HG03460 (cell line): ENCODE results near the gene VPS9D1.
"Not testable (repeated sequence)": the region's sequence is repeated elsewhere in the genome, so short reads cannot be mapped to it uniquely, and the experiment has no call there.

Experiments used
- ATAC-seq: cut with Tn5 transposase; IDR thresholded peaks from one replicate; pipeline ENCODE4 v1.9.1; 2021; ENCODE audit not compliant: unreplicated experiment

The VPS9D1 gene

DNA sequence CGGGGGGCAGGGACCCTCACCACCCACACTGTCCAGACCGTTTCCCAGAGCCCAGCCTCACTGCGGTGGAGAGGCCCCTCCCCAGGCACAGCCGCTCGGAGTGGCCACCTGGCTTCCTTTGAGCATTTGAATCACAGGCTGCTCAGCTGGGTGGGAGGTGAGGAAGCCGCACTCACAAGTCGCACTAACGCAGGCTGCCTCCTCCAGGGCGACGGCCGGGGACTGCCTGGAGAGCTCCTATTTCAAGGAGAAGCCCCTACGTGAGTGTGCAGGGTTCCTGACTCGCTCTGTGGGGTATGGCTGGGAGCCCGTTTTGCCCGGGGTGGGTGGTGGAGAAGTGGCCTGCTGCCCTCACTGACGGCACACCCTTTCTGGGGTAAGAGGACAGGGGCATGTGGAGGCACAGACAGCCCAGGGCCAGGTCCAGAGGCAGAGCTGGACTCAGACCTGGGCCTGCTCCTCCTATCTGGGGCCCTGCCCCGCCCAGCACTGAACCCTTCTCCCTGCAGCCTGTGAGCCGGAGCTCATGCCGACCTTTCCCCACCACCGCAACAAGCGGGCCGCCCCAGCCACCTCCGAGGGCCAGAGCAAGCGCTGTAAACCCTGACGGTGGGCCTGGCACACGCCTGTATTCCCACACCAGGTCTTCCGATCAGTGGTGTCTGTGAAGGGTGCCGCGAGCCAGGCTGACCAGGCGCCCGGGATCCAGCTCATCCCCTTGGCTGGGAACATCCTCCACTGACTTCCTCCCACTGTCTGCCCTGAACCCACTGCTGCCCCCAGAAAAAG is 25.4 kb downstream of the VPS9D1 start:
- no peak for ATAC-seq

DNA sequence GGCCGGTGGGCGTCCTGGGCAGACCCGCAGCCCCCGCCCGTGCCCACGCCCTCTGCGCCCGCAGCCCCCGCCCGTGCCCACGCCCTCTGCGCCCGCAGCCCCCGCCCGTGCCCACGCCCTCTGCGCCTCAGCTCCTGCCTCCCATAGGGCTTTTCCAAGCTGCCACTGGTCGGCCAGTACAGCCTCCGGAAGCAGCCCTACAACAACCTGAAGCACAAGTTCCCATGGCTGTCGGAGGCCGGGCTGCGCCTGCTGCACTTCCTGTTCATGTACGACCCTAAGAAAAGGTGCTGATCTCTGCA is 26.0 kb downstream of the VPS9D1 start:
- not testable (repeated sequence) for ATAC-seq

DNA sequence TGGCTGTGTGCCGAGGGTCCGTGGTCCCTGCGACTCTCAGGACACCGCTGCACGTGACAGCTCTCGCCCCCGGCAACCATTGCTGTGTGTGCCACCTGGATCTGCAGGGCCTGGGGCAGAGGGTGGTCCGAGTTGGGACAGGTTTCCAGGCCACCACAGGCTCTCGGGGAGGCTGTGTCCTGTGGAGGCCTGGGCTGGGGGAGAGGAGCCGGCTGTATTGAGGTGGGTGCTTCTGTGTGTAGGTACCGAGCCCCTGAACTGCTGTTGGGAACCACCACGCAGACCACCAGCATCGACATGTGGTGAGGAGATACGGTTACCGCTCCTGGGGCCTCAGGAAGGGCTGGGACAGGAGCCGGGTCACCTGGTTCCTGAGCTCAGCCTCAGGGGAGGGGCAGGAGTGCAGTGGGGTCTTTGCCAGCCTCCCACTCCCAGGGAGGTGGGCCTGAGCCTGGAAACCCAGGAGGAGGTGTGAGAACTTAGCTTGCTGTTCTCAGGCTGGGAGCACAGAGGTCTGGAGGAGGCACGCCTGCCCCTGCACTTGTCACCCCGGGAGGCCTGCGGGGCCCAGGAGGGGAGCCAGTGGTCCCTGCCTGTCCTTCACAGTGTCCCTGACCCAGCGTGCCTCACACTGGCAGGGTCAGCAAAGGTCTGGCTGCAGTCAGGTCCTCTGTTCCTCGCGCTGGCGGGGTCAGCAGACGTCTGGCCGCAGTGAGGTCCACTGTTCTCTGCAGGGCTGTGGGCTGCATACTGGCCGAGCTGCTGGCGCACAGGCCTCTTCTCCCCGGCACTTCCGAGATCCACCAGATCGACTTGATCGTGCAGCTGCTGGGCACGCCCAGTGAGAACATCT is 26.5 kb downstream of the VPS9D1 start:
- no peak for ATAC-seq

DNA sequence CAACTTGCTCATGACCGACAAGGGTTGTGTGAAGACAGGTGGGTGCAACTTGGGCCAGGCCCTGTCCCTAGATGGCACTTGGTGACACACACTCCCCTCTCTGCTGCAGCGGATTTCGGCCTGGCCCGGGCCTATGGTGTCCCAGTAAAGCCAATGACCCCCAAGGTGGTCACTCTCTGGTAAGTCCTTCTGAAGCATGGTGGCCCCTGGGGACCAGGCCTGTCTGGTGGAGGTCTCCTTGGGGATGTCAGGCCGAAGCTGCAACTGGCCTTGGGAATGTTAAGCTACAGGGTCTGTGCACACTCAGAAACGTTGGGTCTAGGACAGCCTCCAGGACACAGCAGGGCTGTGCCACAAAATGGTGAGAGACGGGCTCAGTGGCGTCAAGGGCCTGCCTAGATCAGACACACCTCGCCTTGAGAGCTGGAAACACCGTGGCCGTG is 27.4 kb downstream of the VPS9D1 start:
- ATAC-seq, result no peak

DNA sequence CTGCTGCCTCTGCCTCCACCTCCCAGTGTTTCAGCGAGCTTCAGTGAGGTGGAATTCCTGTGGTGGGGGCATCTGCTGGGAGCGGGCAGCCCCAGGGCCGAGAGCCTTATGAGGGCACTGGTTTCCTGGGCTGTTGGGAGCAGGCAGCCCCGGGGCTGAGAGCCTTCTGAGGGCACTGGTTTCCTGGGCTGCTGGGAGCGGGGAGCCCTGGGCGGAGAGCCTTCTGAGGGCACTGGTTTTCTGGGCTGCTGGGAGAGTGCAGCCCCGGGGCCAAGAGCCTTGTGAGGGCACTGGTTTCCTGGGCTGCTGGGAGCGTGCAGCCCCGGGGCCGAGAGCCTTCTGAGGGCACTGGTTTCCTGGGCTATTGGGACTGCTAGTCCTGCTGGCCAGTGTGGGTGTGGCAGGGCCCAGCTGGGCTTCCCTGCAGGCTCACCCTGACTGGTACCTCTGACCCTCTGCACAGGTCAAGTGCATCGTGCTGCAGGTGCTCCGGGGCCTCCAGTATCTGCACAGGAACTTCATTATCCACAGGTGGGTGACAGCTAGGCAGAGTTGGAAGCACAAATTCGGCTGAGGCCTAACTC is 28.6 kb downstream of the VPS9D1 start:
- no peak for ATAC-seq

DNA sequence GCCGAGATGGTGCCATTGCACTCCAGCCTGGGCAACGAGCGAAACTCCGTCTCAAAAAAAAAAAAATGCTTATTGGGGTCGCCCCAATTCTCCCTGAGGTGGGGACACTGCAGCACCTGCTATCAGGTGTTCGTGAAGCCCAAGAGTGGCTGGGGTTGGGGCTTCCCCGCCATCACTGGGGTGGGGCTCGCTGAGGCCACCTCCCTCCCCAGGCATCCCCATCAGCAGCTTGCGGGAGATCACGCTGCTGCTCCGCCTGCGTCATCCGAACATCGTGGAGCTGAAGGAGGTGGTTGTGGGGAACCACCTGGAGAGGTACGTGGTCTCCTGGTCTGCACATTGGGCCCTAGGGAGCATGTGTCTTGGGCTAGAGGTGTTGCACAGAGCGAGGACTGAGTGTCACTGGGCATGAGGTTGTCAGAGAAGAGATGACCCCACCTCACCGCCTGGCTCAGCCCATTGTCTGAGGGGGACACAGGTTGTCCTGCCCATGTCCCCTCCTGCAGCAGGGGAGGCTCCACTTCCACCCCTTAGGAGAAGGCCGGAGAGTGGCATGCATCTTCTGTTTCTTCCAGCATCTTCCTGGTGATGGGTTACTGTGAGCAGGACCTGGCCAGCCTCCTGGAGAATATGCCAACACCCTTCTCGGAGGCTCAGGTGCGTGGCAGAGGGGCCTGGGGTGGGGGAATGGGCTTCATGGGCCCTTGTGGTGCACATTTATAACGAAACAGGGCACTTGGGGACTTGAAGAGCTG is 29.3 kb downstream of the VPS9D1 start:
- ATAC-seq, result no peak

DNA sequence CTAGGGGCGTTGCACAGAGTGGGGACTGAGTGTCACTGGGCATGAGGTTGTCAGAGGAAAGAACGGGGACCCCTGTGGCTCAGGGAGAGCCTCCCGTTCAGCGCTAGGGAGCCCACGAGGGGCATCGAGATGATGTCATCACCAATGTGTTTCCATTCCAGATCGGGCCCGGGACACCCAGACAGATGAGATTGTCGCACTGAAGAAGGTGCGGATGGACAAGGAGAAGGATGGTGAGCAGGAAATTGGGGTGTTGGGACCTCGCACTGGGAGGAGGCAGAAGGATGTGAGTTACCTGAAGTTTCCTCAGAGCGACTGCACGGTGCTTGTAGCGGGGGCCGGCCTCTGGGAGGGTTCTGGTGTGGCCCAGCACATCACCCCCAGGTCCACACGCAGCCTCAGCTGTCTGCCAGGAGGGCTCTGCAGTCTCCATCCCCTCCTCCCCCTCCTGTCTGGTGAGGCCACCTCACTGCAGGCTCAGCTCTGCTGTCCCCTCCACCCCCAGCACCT is 30.3 kb downstream of the VPS9D1 start:
- no peak for ATAC-seq

DNA sequence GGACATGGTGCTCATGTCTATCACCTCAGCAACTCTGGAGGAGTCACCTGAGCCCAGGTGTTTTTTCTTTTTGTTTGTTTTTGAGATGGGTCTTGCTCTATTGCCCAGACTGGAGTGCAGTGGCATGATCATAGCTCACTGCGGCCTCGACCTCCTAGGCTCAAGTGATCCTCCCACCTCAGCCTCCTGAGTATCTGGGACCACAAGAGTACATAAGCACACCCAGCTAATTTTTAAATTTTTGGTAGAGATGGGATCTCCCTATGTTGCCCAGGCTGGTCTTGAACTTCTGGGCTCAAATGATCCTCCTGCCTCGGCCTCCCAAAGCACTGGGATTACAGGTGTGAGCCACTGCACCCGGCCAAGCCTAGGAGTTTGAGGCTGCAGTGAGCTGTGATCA is 31.1 kb downstream of the VPS9D1 start:
- not testable (repeated sequence) for ATAC-seq

DNA sequence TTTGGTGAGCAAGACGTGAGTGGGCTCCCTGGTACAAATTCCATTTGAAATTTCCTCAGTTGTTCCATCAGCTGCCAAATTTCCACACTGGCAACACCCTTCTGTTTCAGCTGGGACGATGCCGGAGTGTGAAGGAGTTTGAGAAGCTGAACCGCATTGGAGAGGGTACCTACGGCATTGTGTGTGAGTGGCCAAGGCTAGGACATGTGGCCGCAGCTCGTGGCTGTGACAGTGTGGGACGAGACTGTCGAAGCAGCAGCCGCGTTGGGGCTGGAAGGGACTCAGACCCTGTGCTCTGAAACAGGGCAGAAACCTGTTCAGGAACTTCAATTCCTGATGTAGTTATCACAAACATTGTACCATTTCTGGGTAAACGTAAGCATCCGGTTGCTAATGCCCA is 31.6 kb downstream of the VPS9D1 start:
- no peak for ATAC-seq

DNA sequence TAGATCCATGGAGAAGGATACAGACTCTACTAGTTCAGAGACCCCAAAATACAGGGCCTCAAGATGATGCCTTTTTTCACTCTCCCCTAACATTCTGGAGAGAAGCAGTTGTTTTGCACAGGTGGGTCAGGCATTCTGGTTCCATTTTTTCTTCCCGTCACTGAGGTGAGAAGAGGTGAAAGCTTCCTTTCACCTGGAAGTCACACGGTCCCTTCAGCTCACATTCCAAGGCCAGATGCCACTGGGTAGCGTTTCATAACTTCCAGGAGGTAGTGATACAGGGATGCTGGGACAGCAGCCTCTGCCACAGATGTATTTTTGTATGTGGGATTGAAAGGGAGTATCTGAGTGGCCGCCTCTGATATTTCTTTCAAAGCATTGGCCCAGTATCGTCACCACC is 32.3 kb downstream of the VPS9D1 start:
- no peak for ATAC-seq

DNA sequence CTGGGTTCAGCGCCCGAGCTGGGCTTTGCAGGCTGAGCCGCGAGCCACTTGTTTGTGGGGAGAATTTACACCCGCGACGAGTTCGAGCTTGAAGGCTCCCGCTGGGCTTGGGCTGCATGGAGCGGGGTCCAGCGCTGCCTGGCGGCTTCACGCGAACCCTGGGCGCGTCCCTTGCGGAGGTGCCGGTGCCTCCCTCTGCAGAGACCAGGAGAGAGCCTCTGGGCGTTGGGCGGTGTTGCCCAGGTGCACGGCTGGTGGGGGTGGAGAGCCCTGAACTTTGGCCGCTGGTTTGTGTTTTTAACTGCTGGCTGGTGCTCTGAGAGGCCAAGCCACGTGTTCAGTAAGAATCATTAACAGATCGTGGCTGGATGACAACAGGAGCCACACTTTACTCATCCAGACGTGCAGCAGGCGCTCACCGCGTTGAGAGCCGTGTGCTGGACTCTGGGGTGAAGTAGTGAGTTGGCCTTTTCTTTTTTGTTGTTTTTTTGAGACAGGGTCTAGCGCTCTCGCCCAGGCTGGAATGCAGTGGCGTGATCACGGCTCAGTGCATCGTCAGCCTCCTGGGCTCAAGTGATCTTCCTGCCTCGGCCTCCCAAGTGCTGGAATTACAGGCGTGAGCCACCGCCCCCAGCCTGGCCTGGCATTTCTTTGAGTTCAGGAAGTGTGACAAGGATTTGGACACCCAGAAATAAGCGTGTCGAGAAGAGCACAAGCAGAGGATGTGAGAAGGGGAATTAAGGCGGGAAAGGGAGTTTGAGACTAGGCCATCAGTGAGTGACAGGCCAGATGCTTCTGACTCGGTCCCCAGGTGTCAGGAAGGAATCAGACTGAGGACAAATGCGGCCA is 33.4 kb downstream of the VPS9D1 start:
- peak; percentile 42 for ATAC-seq

DNA sequence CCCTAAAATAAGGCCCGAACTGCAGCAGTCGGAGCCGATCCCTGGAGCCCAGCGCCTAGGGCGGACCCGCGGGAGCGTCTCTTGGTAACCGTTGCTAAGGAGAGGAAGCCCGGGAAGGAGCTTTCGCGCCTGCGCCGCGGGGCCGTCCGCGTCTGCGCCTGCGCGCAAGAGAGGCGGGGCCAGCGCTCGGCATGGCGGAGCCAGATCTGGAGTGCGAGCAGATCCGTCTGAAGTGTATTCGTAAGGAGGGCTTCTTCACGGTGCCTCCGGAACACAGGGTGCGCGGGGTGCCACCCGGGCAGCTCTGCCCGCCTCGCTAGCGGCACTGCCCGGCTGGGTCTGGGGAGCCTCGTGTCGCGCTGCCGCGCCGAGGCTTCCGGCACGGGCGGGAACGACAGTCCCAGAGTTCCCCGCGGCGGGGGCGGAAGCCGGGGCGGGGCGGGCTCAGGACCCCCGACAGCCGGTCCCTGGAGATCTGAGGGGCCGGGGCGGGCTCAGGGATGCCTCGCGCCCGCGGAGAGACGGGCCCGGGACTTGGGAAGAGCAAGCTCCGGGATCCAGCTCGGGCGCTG is 34.1 kb downstream of the VPS9D1 start, which contains the start of gene CDK10:
Gene CDK10, plus strand, starts transcription at position 170 of the 572 bp plus-strand sequence. Its CDS starts 22 bp downstream, at position 192.
- ATAC-seq, result peak; percentile 64

DNA sequence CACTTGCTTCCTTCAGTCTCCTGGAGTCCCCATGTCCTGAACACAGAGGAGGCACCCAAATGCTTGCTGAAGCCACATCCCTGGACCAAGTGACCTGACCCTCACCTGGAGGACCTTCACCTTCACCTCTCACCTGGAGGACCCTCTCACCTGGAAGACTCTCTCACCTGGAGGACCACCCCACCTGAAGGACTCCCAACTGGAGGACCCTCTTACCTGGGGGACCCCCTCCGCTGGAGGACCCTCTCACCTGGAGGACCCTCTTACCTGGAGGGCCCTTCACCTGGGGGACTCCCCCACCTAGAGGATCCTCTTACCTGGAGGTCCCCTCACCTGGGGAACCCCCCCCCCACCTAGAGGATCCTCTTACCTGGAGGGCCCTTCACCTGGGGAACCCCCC is 34.8 kb downstream of the VPS9D1 start:
- no peak for ATAC-seq

DNA sequence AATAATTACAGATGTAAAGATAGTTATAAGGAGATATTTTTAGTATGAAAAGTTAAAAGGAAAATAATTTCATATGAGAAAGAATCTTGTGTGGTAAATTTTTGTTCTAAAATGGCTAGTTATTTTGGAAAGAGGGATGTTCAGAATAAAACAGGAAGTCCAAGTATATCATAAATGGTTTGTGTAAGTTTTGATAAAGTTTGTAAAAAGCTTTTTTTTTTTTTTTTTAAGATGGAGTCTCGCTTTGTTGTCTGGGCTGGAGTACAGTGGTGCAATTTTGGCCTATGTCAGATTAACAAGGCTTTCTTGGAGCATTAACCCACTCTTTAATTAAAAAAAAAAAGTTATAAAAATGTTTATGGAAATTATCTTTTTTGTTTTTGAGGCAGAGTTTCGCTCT is 42.4 kb downstream of the VPS9D1 start:
- ATAC-seq, result no peak

DNA sequence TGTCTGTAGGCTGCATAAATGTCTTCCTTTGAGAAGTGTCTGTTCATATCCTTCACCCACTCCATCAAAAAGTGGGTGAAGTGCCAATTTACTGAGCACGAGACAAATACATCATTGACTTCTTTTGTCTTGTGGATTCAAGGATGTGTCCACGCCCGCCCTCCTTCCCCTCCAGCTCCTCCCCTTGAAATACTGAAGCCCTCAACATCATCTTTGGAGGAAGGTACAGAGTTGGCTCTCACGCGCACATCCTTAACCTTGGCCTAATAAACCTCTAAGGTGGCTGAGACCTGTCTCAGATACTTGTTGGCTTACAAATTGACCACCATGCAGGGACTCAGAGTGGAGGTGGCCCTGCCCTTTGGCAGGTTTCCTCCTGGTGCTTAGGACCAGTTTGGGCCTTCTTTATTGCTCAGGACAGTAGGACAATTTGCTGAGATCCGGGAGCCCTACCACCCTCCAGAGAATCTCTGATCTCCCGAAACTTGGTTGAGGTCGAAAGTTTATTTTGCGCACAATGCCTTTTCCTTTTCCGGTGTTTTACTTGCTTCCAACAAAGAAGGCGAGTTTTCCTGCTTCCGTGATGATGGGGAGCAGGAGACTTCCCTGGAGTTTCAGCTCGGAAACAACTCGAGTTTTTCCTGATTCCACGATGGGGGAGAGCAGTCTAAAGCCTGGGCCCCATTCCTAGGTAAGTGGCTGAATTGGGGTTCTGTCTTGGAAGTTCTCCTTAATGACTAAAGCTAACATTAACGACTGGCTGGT is 48.3 kb downstream of the VPS9D1 start:
- ATAC-seq, result no peak

DNA sequence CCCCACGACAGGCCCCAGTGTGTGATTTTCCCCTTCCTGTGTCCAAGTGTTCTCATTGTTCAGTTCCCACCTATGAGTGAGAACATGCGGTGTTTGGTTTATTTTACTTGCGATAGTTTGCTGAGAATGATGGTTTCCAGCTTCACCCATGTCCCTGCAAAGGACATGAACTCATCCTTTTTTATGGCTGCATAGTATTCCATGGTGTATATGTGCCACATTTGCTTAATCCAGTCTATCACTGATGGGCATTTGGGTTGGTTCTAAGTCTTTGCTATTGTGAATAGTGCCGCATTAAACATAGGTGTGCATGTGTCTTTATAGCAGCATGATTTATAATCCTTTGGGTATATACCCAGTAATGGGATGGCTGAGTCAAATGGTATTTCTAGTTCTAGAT is 49.1 kb downstream of the VPS9D1 start:
- ATAC-seq, result not testable (repeated sequence)

DNA sequence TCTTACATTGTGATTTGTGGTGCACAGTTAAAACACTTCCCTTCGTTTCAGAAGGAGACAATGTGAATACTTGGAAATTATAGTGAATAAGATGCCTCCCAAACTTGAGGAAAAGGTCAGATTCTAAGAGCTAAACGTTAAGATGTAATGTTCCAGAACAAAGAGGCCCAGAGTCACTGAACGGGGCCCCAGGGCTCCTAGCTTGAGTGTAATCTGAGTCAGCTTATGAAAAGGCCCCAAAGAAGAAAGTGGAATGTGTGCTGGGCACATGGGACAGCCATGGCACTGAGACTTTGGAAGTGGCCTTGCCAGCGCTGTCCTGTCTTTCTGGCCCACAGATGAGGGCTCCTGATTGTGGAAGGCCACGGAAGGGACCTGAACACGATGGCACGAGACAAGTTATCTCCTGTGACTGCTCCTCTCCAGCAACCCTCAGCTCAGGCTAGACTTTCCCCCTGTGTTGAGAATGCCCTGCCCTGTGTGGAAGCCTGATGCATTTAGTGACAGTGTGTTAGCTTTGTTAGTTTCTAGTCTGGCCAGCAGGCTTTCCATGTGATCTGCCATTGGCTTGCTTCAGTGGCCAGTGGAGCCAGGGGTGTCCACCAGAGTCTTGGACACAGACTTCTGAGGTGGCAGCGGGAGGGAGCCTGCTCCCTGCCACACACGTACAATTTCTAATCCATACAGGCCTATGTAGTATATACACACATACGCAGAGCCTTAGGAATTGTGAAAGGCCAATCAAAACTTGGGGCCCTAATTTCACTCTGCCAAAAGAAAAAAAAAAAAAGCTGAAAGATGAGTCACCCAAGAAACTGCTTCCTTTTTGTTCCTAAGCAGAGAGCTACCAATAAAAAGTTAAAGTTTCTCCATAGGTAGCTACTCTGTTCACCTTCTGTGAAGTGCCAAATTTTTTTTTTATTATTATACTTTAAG is 49.9 kb downstream of the VPS9D1 start:
- ATAC-seq, result no peak

DNA sequence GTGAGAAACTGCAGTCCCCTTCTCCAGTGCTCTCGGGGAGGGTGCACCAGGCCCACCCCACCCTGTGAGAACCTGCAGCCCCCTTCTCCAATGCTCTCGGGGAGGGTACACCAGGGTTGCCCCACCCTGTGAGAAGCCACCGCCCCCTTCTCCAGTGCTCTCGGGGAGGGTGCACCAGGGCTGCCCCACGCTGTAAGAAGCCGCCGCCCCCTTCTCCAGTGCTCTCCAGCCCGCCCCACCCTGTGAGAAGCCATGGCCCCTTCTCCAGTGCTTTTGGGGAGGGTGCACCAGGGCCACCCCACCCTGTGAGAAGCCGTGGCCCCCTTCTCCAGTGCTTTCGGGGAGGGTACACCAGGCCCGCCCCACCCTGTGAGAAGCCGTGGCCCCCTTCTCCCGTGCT is 50.9 kb downstream of the VPS9D1 start:
- no peak for ATAC-seq
